A549 (cell line): Measurements from ENCODE around the gene TNN. TPM values are rescaled to one million over a fixed set of nuclear protein-coding genes. Genes with fewer than 3 reads are reported as not detected.
A peak's percentile ranks its signal among the peaks of the same experiment; 100 is the strongest.

Source experiments
- ATAC-seq, 2 experiments: fragments of 200-7000 bp in 1 of 2; fragments of >200 bp in 1 of 2; cut with Nextera tagmentation in 1 of 2; cut with Tn5 transposase in 1 of 2; 3 replicates each; pipeline versions ENCODE4 v1.8.0 to v1.9.1; 2018 to 2020; ENCODE audit warnings: mild to moderate bottlenecking in 1 of 2, moderate library complexity in 1 of 2
- CTCF ChIA-PET: fragments of 300-600 bp; sonication (Branson Sonifier 250); formaldehyde crosslinking; extraction: SDS; loops from one replicate; lab custom pipeline; 2021; ENCODE audit warnings: antibody characterized with exemption, inconsistent platforms; lab: Yijun Ruan, JAX
- POLR2A ChIA-PET: fragments of 350-600 bp; formaldehyde crosslinking; extraction: SDS; loops from one replicate; lab custom pipeline; 2021; ENCODE audit warnings: antibody characterized with exemption, inconsistent platforms; lab: Yijun Ruan, JAX
- DNase-seq, 2 experiments: peaks; one replicate each; pipeline versions ENCODE4 v3.0.0 to v3.0.0-alpha.2; 2011 to 2016; ENCODE audit warnings: low read depth in 1 of 2, low spot score in 1 of 2
- FAIRE-seq: peaks from 2 replicates; lab custom pipeline; 2011; peaks lifted over from hg19 to GRCh38; lab: Jason Lieb, UNC
- H3K27ac ChIP-seq, 2 experiments: fragments of >200 bp; sonication (Bioruptor Twin); formaldehyde crosslinking; 3 replicates each; pipeline ENCODE4 v1.5.1; 2016 to 2017
- H3K4me1 ChIP-seq: fragments of >200 bp; sonication (Bioruptor Twin); formaldehyde crosslinking; 3 replicates; pipeline ENCODE4 v1.6.1; 2016
- H3K4me2 ChIP-seq: fragments of >200 bp; sonication (Bioruptor Twin); formaldehyde crosslinking; 3 replicates; pipeline ENCODE4 v1.6.1; 2016
- H3K4me3 ChIP-seq: fragments of >200 bp; sonication (Bioruptor Twin); formaldehyde crosslinking; 3 replicates; pipeline ENCODE4 v1.5.1; 2016
- H3K9me3 ChIP-seq: fragments of >200 bp; sonication (Bioruptor Twin); formaldehyde crosslinking; 3 replicates; pipeline ENCODE4 v1.6.1; 2016
- BHLHE40 ChIP-seq: IDR thresholded peaks from 2 replicates; pipeline ENCODE4 v1.6.1; 2012; ENCODE audit warnings: low read depth, low read length, inconsistent platforms
- CBX2 ChIP-seq: fragments of 200-600 bp; sonication (generic); IDR thresholded peaks from 2 replicates; pipeline ENCODE4 v1.6.1; 2016; ENCODE audit warnings: low read depth, mild to moderate bottlenecking, borderline replicate concordance
- CBX8 ChIP-seq: fragments of 200-600 bp; sonication (generic); IDR thresholded peaks from 2 replicates; pipeline ENCODE4 v1.6.1; 2016
- CEBPB ChIP-seq, 2 experiments: fragments of >200 bp in 1 of 2; sonication (Bioruptor Twin) in 1 of 2; formaldehyde crosslinking in 1 of 2; IDR thresholded peaks; 2 replicates each; pipeline ENCODE4 v1.6.1; 2012 to 2016
- EP300 ChIP-seq, 2 experiments: fragments of >200 bp; sonication (Bioruptor Twin); formaldehyde crosslinking; IDR thresholded peaks; 2 replicates in 1 of 2; 3 replicates in 1 of 2; pipeline ENCODE4 v1.6.1; 2016 to 2017
- ESRRA ChIP-seq: fragments of 150-350 bp; IDR thresholded peaks from 2 replicates; pipeline ENCODE4 v1.6.1; 2014; ENCODE audit warnings: mild to moderate bottlenecking, low read length, borderline replicate concordance
- FOSB ChIP-seq: fragments of 250-450 bp; sonication (Bioruptor Pico); IDR thresholded peaks from 2 replicates; pipeline ENCODE4 v1.5.0; 2020; ENCODE audit warnings: mild to moderate bottlenecking, moderate library complexity
- FOXS1 ChIP-seq: fragments of 250-450 bp; sonication (Bioruptor Pico); IDR thresholded peaks from 2 replicates; pipeline ENCODE4 v1.5.0; 2020; ENCODE audit warnings: mild to moderate bottlenecking, moderate library complexity
- GATA3 ChIP-seq: IDR thresholded peaks from 2 replicates; pipeline ENCODE4 v1.6.1; 2012; ENCODE audit warnings: borderline replicate concordance
- HDAC2 ChIP-seq: fragments of 200-600 bp; sonication (generic); IDR thresholded peaks from 2 replicates; pipeline ENCODE4 v1.6.1; 2016
- JUN ChIP-seq, 2 experiments: fragments of >200 bp; sonication (Bioruptor Twin); formaldehyde crosslinking; IDR thresholded peaks; 2 replicates in 1 of 2; 3 replicates in 1 of 2; pipeline ENCODE4 v1.6.1; 2016 to 2017
- MAFK ChIP-seq: fragments of 450-650 bp; IDR thresholded peaks from 2 replicates; pipeline ENCODE4 v1.6.1; 2014; ENCODE audit not compliant: partially characterized antibody
- MAZ ChIP-seq: fragments of 150-350 bp; IDR thresholded peaks from 2 replicates; pipeline ENCODE4 v1.6.1; 2014; ENCODE audit warnings: antibody characterized with exemption, low read depth, low read length, borderline replicate concordance
- PHF8 ChIP-seq: fragments of 200-600 bp; sonication (generic); IDR thresholded peaks from 2 replicates; pipeline ENCODE4 v1.6.1; 2016; ENCODE audit warnings: low read depth, mild to moderate bottlenecking, antibody characterized with exemption, moderate library complexity, borderline replicate concordance
- RAD21 ChIP-seq, 2 experiments: fragments of >200 bp in 1 of 2; sonication (Bioruptor Twin) in 1 of 2; formaldehyde crosslinking in 1 of 2; IDR thresholded peaks in 1 of 2; conservative IDR thresholded peaks in 1 of 2; 2 replicates in 1 of 2; 3 replicates in 1 of 2; pipeline ENCODE4 v1.6.1; 2012 to 2018; ENCODE audit warnings: inconsistent platforms in 1 of 2
- SMC3 ChIP-seq: fragments of >200 bp; sonication (Bioruptor Twin); formaldehyde crosslinking; IDR thresholded peaks from 3 replicates; pipeline ENCODE4 v1.6.1; 2018; ENCODE audit warnings: inconsistent platforms
- TFCP2L1 ChIP-seq: fragments of 250-450 bp; sonication (Bioruptor Pico); IDR thresholded peaks from 2 replicates; pipeline ENCODE4 v1.5.0; 2021; ENCODE audit warnings: mild to moderate bottlenecking
- WGBS: methylation state at CpG from one replicate; pipeline ENCODE4 v1.1.6; 2017; ENCODE audit errors: missing lambda C conversion rate; 5-methylcytosine and 5-hydroxymethylcytosine counted together
- polyA plus RNA-seq, 4 experiments: library from polyadenylated mRNA; depleted of rRNA in 3 of 4; stranded (reverse); fragments of >200 nt; fragmentation: RNase III in 1 of 4; extraction: RNeasy Plus Mini Kit Qiagen cat#74134 plus additional on column Dnase treatment in 1 of 4; gene quantifications; 2 replicates in 3 of 4; 3 replicates in 1 of 4; pipeline ENCODE4 v1.2.3, GENCODE V29; 2011 to 2017
- TF ChIP-seq, protein P1 (sequence below): fragments of 200-600 bp; sonication (generic); IDR thresholded peaks from 2 replicates; pipeline ENCODE4 v1.6.1; 2016; ENCODE audit warnings: antibody characterized with exemption, mild to moderate bottlenecking, moderate library complexity

Gene TNN
- polyA plus RNA-seq, 2 of the 4 experiments (the other 2 are of a cell fraction), result not detected

DNA sequence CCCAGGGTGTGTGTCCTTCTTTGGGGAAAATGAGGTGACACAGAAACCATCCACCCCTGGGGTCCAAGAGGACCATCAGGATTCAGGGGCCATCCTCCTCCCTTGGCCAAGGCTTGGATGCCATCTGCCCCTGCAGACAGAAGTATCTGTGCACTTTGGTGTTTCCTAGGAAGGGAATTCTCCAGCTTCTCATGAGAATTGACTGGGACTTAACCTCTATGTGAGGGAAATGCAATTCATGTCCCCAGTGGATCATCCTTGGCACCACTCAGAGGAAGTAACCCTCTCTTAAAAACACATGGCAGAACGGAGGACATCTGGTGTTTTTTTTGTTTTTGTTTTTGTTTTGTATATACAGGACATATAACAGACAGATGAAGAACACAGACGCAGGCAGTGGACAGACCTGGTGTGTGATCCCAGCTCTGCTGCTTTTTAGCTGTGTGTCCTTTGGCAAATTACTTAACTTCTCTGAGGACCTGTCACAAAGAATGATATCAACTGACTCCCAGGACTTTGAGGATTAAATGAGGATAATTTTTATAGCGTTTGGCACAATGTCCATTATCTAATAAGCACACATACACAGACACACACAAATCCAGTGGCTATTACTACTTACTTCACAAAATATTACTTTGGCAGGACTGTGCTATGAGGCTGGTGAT lies 3.8 kb downstream of the TNN start:
- TF ChIP-seq RAD21 (conservative IDR thresholded peaks at IDR 0.05 in 1 of 2, IDR thresholded peaks at IDR 0.05 in 1 of 2) (no peak), CBX8 (no peak)
- TF ChIP-seq, protein P1, sequence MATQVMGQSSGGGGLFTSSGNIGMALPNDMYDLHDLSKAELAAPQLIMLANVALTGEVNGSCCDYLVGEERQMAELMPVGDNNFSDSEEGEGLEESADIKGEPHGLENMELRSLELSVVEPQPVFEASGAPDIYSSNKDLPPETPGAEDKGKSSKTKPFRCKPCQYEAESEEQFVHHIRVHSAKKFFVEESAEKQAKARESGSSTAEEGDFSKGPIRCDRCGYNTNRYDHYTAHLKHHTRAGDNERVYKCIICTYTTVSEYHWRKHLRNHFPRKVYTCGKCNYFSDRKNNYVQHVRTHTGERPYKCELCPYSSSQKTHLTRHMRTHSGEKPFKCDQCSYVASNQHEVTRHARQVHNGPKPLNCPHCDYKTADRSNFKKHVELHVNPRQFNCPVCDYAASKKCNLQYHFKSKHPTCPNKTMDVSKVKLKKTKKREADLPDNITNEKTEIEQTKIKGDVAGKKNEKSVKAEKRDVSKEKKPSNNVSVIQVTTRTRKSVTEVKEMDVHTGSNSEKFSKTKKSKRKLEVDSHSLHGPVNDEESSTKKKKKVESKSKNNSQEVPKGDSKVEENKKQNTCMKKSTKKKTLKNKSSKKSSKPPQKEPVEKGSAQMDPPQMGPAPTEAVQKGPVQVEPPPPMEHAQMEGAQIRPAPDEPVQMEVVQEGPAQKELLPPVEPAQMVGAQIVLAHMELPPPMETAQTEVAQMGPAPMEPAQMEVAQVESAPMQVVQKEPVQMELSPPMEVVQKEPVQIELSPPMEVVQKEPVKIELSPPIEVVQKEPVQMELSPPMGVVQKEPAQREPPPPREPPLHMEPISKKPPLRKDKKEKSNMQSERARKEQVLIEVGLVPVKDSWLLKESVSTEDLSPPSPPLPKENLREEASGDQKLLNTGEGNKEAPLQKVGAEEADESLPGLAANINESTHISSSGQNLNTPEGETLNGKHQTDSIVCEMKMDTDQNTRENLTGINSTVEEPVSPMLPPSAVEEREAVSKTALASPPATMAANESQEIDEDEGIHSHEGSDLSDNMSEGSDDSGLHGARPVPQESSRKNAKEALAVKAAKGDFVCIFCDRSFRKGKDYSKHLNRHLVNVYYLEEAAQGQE, result no peak
- H3K4me3 ChIP-seq, result no peak overlapping the region
- no peaks in the 10 kb centered on the region for H3K4me1 ChIP-seq
- H3K4me2 ChIP-seq, result no peak overlapping the region
- no peaks in the 10 kb centered on the region for H3K9me3 ChIP-seq
- FAIRE-seq (no peak), DNase-seq (no peak), ATAC-seq (no peak)
- POLR2A ChIA-PET, result no interaction called here
- no peak overlapping the region for H3K27ac ChIP-seq
- CTCF ChIA-PET, result no interaction called here
- 12% methylated on average over 3 of the region's 3 CpGs for WGBS

DNA sequence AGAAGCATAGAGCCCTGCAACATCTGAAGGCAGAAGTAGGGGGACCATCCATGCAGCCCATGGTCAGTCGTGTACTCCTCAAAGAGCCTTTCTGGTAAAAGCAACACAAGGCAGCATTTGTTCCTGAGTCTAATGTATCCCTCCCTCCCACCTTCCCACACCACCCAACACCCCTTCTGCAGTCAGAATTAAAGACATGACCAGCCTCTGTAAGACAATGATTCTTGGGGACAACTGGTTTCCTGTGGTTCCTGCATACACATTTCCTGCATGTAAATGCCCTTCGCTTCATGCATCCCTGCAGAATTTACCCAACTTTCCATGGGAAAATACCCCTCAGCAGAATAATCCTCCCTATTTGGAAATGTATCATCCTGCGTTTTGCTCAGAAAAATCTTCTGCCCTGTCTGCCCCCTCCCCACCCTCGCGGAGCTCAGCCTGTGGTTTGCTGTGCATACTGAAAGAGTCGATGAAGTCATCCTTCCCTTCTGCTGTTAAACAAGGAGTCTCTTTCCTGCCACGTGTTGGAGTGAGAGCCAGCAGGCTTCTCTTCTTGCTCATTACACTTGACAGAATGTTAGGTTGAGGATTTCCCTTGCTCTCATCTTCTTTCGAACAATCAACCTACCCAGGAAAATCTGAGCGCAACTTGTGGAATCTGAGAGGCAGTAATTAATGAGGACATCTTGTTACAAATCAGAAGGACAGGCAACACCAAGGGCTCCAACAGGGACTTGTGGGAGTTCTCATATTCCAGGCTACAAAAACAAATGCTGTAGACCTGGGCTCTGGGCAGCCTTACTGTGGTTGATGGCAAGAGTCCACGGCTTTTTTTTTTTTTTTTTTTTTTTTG lies 4.7 kb downstream of the TNN start:
- DNase-seq, result no peak
- TF ChIP-seq CBX2 (no peak), TFCP2L1 (CRISPR knock-in tag) (no peak), EP300 (IDR thresholded peaks at IDR 0.05) (no peak), ESRRA (no peak), FOXS1 (CRISPR knock-in tag) (no peak), HDAC2 (no peak), MAZ (no peak), BHLHE40 (no peak), SMC3 (no peak), FOSB (CRISPR knock-in tag) (no peak), RAD21 (conservative IDR thresholded peaks at IDR 0.05 in 1 of 2, IDR thresholded peaks at IDR 0.05 in 1 of 2) (no peak), JUN (IDR thresholded peaks at IDR 0.05) (no peak), MAFK (no peak), GATA3 (no peak)
- TF ChIP-seq, all 56 proteins: peak for 0
- Histone ChIP-seq H3K4me2 (no peak overlapping the region), H3K4me3 (no peak overlapping the region), H3K27ac (no peak overlapping the region), H3K9me3 (no peaks in the 10 kb centered on the region), H3K4me1 (no peaks in the 10 kb centered on the region)
- 16% methylated on average over 10 of the region's 10 CpGs for WGBS
- FAIRE-seq (no peak), ATAC-seq (no peak)
- POLR2A ChIA-PET, result no interaction called here
- CTCF ChIA-PET, result no interaction called here

GRCh38 chr1:175073061-175073460 lies 5.4 kb downstream of the TNN start:
- H3K4me3 ChIP-seq, result no peak overlapping the region
- TF ChIP-seq PHF8, result no peak
- TF ChIP-seq CEBPB (IDR thresholded peaks at IDR 0.05), result 0 out of 4 replicates have a peak, but pooled peaks of 1 of the 2 experiments have one; percentile 12
- TF ChIP-seq, all 56 proteins: peak for 1
- no peaks in the 10 kb centered on the region for H3K9me3 ChIP-seq
- no peak overlapping the region for H3K27ac ChIP-seq
- CTCF ChIA-PET, result interaction anchor here (1.2 to 1.3 kb wide), 2 partner anchors 43 to 79 kb away, joined by 3 to 4 read pairs; no protein-coding TSS in a partner anchor
- no peak for DNase-seq
- FAIRE-seq, result no peak
- H3K4me2 ChIP-seq, result no peak overlapping the region
- no peaks in the 10 kb centered on the region for H3K4me1 ChIP-seq
- POLR2A ChIA-PET, result no interaction called here
- no peak for ATAC-seq
- WGBS, result 8% methylated on average over 6 of the region's 6 CpGs
